OCI-M1 (cell line): ENCODE measurements around the gene A4GALT.
"Not testable (repeated sequence)": the region's sequence is repeated elsewhere in the genome, so short reads cannot be mapped to it uniquely, and the experiment has no call there.

Source experiments
- DNase-seq: peaks from one replicate; lab custom pipeline; 2025; lab: John Stamatoyannopoulos, UW

Gene A4GALT

GRCh38 chr22:42682113-42682851 lies 38.4 kb downstream of the A4GALT start:
- no peak for DNase-seq

- DNase-seq, result no peak
Observed at GRCh38 chr22:42680648-42681047, 40.0 kb downstream of the A4GALT start.

GRCh38 chr22:42679691-42680090 lies 41.0 kb downstream of the A4GALT start:
- no peak for DNase-seq

- no peak for DNase-seq
Observed at GRCh38 chr22:42678894-42679293, 41.8 kb downstream of the A4GALT start.

GRCh38 chr22:42677936-42678335 lies 42.7 kb downstream of the A4GALT start:
- DNase-seq, result not testable (repeated sequence)

- no peak for DNase-seq
Observed at GRCh38 chr22:42676059-42676607, 44.5 kb downstream of the A4GALT start.

- no peak for DNase-seq
Observed at GRCh38 chr22:42673898-42674401, 46.7 kb downstream of the A4GALT start.

- not testable (repeated sequence) for DNase-seq
Observed at GRCh38 chr22:42673071-42673470, 47.6 kb downstream of the A4GALT start.

GRCh38 chr22:42670921-42671709 lies 49.6 kb downstream of the A4GALT start:
- DNase-seq, result no peak

- DNase-seq, result no peak
Observed at GRCh38 chr22:42670046-42670445, 50.6 kb downstream of the A4GALT start.

- DNase-seq, result not testable (repeated sequence)
Observed at GRCh38 chr22:42666393-42666792, 54.3 kb downstream of the A4GALT start.

GRCh38 chr22:42664976-42665831 lies 55.5 kb downstream of the A4GALT start:
- DNase-seq, result no peak

- peak; percentile 84 for DNase-seq
Observed at GRCh38 chr22:42661985-42662831, 58.5 kb downstream of the A4GALT start.

- DNase-seq, result no peak
Observed at GRCh38 chr22:42656578-42656977, 64.1 kb downstream of the A4GALT start.

GRCh38 chr22:42655693-42656092 lies 65.0 kb downstream of the A4GALT start:
- no peak for DNase-seq

GRCh38 chr22:42654436-42655073 lies 66.1 kb downstream of the A4GALT start:
- no peak for DNase-seq

- DNase-seq, result no peak
Observed at GRCh38 chr22:42653999-42654398, 66.7 kb downstream of the A4GALT start.

GRCh38 chr22:42651134-42651533 lies 69.5 kb downstream of the A4GALT start:
- DNase-seq, result no peak

- DNase-seq, result peak; percentile 82
Observed at GRCh38 chr22:42649246-42650099, 71.2 kb downstream of the A4GALT start, which contains the start of gene CYB5R3. Gene CYB5R3 (minus strand): TSS chr22:42649392. CDS start chr22:42649315, 77 bp downstream.
